ENCODE measurements around the gene SRP72.

DNA sequence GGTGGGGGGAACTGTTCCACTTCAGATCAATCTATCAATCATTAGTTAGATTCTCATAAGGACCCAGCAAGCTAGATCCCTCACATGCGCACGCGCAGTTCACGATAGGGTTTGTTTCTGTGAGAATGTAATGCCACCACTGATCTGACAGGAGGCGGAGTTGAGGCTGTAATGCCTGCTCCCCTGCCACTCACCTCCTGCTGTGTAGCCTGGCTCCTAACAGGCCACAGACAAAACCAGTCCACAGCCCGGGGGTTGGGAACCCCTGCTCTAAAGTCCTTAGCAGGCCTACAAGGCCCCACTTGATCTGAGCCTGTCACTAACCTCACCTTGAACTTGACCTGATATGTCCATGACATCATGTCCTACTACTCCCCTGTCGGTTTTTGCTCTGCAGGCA is 68.5 kb downstream of the SRP72 start:
- TF ChIP-seq, protein P1, sequence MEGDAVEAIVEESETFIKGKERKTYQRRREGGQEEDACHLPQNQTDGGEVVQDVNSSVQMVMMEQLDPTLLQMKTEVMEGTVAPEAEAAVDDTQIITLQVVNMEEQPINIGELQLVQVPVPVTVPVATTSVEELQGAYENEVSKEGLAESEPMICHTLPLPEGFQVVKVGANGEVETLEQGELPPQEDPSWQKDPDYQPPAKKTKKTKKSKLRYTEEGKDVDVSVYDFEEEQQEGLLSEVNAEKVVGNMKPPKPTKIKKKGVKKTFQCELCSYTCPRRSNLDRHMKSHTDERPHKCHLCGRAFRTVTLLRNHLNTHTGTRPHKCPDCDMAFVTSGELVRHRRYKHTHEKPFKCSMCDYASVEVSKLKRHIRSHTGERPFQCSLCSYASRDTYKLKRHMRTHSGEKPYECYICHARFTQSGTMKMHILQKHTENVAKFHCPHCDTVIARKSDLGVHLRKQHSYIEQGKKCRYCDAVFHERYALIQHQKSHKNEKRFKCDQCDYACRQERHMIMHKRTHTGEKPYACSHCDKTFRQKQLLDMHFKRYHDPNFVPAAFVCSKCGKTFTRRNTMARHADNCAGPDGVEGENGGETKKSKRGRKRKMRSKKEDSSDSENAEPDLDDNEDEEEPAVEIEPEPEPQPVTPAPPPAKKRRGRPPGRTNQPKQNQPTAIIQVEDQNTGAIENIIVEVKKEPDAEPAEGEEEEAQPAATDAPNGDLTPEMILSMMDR (conservative IDR thresholded peaks at IDR 0.05; ENCODE audit: low read depth, low read length), result no peak
- TF ChIP-seq FOS (IDR thresholded peaks at IDR 0.05; ENCODE audit: low read depth, low read length) (no peak), POLR2A (IDR thresholded peaks at IDR 0.05; ENCODE audit: low read depth, low read length) (no peak), RFX5 (IDR thresholded peaks at IDR 0.05; ENCODE audit: low read depth, low read length) (no peak), BHLHE40 (IDR thresholded peaks at IDR 0.05; ENCODE audit: low read depth, low read length) (no peak)
- TF ChIP-seq, protein P2, sequence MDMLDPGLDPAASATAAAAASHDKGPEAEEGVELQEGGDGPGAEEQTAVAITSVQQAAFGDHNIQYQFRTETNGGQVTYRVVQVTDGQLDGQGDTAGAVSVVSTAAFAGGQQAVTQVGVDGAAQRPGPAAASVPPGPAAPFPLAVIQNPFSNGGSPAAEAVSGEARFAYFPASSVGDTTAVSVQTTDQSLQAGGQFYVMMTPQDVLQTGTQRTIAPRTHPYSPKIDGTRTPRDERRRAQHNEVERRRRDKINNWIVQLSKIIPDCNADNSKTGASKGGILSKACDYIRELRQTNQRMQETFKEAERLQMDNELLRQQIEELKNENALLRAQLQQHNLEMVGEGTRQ (IDR thresholded peaks at IDR 0.05; ENCODE audit: low read depth, low read length), result no peak

All from IMR-90 (cell line).